OCI-LY3 (cell line): ENCODE measurements around the gene PHACTR3.

Source experiments
- H2AFZ ChIP-seq: fragments of 200-600, 300-600 bp; shearing (Covaris generic); 2 replicates; pipeline ENCODE4 v1.6.0; 2014; ENCODE audit warnings: antibody characterized with exemption, low read depth, low read length
- H3K27ac ChIP-seq: fragments of 200-600, 300-600 bp; sonication (generic); 2 replicates; pipeline ENCODE4 v1.5.1; 2014; ENCODE audit warnings: mild to moderate bottlenecking, low read length, moderate library complexity, mixed read lengths
- H3K27me3 ChIP-seq: fragments of 200-600, 300-600 bp; sonication (generic); 2 replicates; pipeline ENCODE4 v1.6.1; 2014; ENCODE audit warnings: low read depth, low read length, mixed read lengths
- H3K36me3 ChIP-seq: fragments of 200-600, 300-600 bp; sonication (generic); replicated peaks from 2 replicates; pipeline ENCODE3; 2014; ENCODE audit warnings: low read depth, low read length, mixed read lengths
- H3K4me1 ChIP-seq: fragments of 300-600, 200-600 bp; sonication (generic); 2 replicates; pipeline ENCODE4 v1.6.1; 2014; ENCODE audit warnings: low read length, mixed read lengths
- H3K4me2 ChIP-seq: fragments of 200-600, 300-600 bp; sonication (generic); 2 replicates; pipeline ENCODE4 v1.6.1; 2014; ENCODE audit warnings: low read length, mixed read lengths
- H3K4me3 ChIP-seq: fragments of 300-600, 200-600 bp; sonication (generic); 2 replicates; pipeline ENCODE4 v1.5.1; 2014; ENCODE audit warnings: antibody characterized with exemption, mild to moderate bottlenecking, low read length, moderate library complexity
- H3K79me2 ChIP-seq: fragments of 300-600, 200-600 bp; shearing (Covaris generic); 2 replicates; pipeline ENCODE4 v1.6.1; 2014; ENCODE audit warnings: mild to moderate bottlenecking, low read length, mixed read lengths
- H3K9ac ChIP-seq: fragments of 300-600, 200-600 bp; shearing (Covaris generic); 2 replicates; pipeline ENCODE4 v1.6.0; 2014; ENCODE audit warnings: mild to moderate bottlenecking, low read length, moderate library complexity
- H3K9me3 ChIP-seq: fragments of 200-600, 300-600 bp; shearing (Covaris generic); 2 replicates; pipeline ENCODE4 v1.6.1; 2014; ENCODE audit warnings: low read length, mixed read lengths; ENCODE audit not compliant: insufficient read depth
- H4K20me1 ChIP-seq: fragments of 200-600, 300-600 bp; sonication (generic); 2 replicates; pipeline ENCODE4 v1.6.1; 2016; ENCODE audit warnings: low read length, mixed read lengths; ENCODE audit not compliant: insufficient read depth
- CTCF ChIP-seq: fragments of 200-600, 300-600 bp; sonication (generic); IDR thresholded peaks from 2 replicates; pipeline ENCODE4 v1.5.1; 2014; ENCODE audit warnings: antibody characterized with exemption, low read length, low read depth
- EZH2phosphoT487 ChIP-seq: fragments of 200-600 bp; shearing (Covaris generic); IDR thresholded peaks from 2 replicates; pipeline ENCODE4 v1.6.1; 2018; ENCODE audit warnings: antibody characterized with exemption, mixed run types, low read depth

The PHACTR3 gene

GRCh38 chr20:59790346-59790745, 186.0 kb downstream of the PHACTR3 start:
- no peaks in the 10 kb centered on the region for H3K79me2 ChIP-seq
- no peaks in the 10 kb centered on the region for H3K4me1 ChIP-seq
- no peaks in the 10 kb centered on the region for H4K20me1 ChIP-seq
- H3K4me2 ChIP-seq = no peak overlapping the region
- H3K9ac ChIP-seq = no peak overlapping the region
- H3K9me3 ChIP-seq = no peaks in the 10 kb centered on the region
- no peak overlapping the region for H3K4me3 ChIP-seq
- H2AFZ ChIP-seq = no peak overlapping the region
- no peak overlapping the region for H3K27ac ChIP-seq
- H3K27me3 ChIP-seq = peaks cover 45% of the 10 kb centered on the region
- TF ChIP-seq CTCF (no peak), EZH2phosphoT487 (no peak)
- H3K36me3 ChIP-seq = no peaks in the 10 kb centered on the region

DNA sequence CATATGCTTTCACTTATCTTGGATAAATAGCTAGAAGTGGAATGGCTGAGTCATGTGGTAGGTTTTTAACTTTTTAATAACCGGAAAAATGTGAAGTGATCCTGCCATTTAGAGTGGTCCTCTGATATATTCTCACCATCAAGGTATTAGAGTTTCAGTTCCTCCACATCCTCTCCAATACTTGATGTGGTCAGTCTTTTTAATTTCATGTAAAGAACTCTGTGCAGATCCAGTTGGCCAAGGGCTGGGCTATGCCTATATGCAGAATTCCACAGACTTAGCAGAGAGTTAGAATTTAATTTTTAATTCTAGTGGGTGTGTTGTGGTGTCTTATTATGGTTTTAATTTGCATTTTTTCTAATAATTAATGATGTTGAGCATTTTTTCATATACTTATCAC, 188.0 kb downstream of the PHACTR3 start:
- Histone ChIP-seq H3K4me1 (no peaks in the 10 kb centered on the region), H3K27ac (no peak overlapping the region), H3K79me2 (no peaks in the 10 kb centered on the region), H2AFZ (no peak overlapping the region), H3K27me3 (peaks cover 29% of the 10 kb centered on the region), H3K4me2 (no peak overlapping the region), H3K36me3 (no peaks in the 10 kb centered on the region), H3K9ac (no peak overlapping the region), H3K4me3 (no peak overlapping the region), H3K9me3 (peaks cover 4% of the 10 kb centered on the region; the same call in 1 of the 2 replicates), H4K20me1 (no peaks in the 10 kb centered on the region)
- TF ChIP-seq EZH2phosphoT487 (no peak), CTCF (no peak)

DNA sequence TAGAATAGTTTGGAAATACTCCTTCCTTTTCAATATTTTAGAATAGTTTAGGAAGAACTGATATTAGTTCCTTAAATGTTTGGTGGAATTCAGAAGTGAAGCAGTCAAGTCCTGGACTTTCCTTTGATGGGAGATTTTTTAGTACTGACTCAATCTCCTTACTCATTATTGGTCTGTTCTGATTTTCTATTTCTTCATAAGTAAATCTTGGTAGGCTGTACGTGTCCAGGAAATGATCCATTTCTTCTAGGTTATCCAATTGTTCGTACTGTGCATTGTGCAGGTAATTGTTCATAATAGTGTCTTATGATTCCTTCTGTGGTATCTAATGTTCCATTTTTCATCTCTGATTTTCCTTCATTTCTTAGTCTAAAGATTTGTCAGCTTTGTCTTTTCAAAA, 190.2 kb downstream of the PHACTR3 start:
- TF ChIP-seq CTCF (no peak), EZH2phosphoT487 (no peak)
- Histone ChIP-seq H2AFZ (no peak overlapping the region), H3K4me2 (no peak overlapping the region), H3K4me1 (no peaks in the 10 kb centered on the region), H3K27ac (no peak overlapping the region), H4K20me1 (no peaks in the 10 kb centered on the region), H3K79me2 (no peaks in the 10 kb centered on the region), H3K36me3 (no peaks in the 10 kb centered on the region), H3K27me3 (peaks cover 14% of the 10 kb centered on the region), H3K9ac (no peak overlapping the region), H3K4me3 (no peak overlapping the region), H3K9me3 (peaks cover 4% of the 10 kb centered on the region; the same call in 1 of the 2 replicates)

GRCh38 chr20:59800309-59800708, 196.0 kb downstream of the PHACTR3 start:
- H3K27me3 ChIP-seq = peaks cover 18% of the 10 kb centered on the region; the same call in 1 of the 2 replicates
- H3K4me1 ChIP-seq = no peaks in the 10 kb centered on the region
- H3K4me2 ChIP-seq = no peak overlapping the region
- TF ChIP-seq EZH2phosphoT487 (no peak), CTCF (no peak)
- no peaks in the 10 kb centered on the region for H3K36me3 ChIP-seq
- H3K9me3 ChIP-seq = peaks cover 4% of the 10 kb centered on the region; the same call in 1 of the 2 replicates
- no peak overlapping the region for H3K4me3 ChIP-seq
- H3K9ac ChIP-seq = no peak overlapping the region
- H3K27ac ChIP-seq = no peak overlapping the region
- no peaks in the 10 kb centered on the region for H4K20me1 ChIP-seq
- no peak overlapping the region for H2AFZ ChIP-seq
- H3K79me2 ChIP-seq = no peaks in the 10 kb centered on the region
